Left renal pelvis (tissue), 4 donors: ENCODE results near the gene METTL24. TPM values are rescaled to one million over a fixed set of nuclear protein-coding genes. Genes with fewer than 3 reads are reported as not detected.
A peak's percentile ranks its signal among the peaks of the same experiment; 100 is the strongest.

ENCODE experiments used
- DNase-seq, 4 donors: peaks; one replicate each; pipeline ENCODE4 v3.0.0-alpha.2; 2013; ENCODE audit warnings: low read depth in 4 of 4, low spot score in 3 of 4
- polyA plus RNA-seq, 4 donors: library from polyadenylated mRNA; unstranded; fragments of 120-200 nt; gene quantifications; one replicate each; pipeline ENCODE4 v1.2.1, GENCODE V29; 2013; ENCODE audit not compliant: insufficient read length in 4 of 4

The METTL24 gene
- polyA plus RNA-seq, 4 donors = 12.5 to 27.1 (median 14.7) TPM

DNA sequence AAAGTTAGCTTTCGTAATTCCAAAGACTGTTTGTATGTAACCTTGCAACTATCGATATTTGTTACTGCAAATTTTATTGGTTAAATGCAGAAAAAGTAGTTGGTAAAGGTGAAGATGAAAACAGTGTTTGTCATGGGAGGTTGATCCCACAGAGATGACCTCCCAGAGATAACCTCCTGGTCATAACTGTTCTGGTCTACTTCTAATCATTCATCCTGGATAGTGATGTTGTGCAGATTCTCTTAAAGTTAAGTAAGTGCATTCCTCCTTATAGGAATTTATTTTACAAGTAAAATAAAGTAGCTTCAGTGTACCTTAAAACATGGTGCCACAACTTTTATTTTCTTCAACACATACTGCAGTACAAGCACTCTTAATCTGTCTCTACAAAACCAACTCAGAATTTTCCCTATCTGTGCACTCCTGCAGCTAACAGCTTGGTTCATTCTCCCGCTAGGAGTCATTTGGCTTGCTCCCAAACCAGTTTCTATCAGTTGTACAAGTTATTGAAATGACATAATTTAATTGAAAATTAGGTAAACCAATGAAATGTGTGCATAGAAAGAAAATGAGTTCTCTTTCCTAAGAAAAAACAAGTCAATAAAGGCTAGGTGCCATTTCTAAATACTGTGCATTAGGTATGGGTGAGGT, 19.2 kb downstream of the METTL24 start:
- DNase-seq = no peak

DNA sequence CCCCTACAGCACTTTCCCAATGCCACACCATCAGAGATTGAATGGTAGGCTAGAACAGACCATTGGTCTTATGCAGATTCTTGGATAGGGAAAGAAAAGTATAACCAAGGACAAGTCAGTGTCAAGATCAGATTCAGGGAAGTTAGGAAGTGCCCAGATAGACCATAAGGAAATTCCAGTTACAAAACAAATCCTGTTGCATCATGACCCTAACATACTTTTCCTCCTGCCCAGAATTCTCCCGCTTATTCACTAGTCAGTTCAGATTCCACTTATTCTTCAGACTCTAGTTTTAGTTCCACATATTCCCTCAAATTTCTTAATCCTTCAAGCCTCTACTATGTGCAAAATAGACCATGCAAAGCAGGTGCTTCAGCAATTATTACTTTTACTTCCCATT, 20.7 kb downstream of the METTL24 start:
- no peak for DNase-seq

DNA sequence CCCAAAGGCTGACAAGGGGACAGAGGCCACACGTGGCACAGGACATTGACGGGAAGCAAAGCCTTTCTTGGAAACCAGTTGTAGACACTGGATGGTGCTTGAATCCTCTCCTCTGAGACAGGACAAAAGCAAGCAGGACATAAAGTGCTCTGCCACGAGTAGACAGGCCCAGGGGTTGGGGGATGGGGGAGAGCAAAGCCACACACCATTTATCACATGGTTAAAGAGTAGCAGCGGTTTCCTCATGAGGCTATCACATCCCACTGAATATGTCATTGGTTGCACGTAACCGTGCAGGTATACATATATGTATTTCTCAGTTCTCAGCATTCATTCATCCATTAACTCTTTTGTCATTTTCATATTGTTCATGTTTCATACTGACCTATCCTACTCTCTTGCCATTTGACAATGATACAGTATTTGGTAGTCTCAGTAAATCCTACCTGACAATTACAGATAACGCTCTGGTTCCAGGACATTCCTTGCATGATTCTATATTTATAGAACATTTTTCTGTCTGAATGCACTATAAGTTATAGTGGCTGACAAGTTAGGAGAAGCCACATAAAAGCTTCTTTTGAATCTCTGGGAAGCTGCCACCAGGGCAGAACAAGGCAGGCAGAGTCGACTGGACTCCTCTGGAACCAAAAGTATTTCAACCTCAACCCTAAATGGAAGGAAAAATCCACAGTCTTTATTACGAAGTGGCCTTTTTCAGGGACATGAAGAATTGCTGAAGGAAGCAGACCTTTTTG, 23.5 kb downstream of the METTL24 start:
- no peak for DNase-seq

DNA sequence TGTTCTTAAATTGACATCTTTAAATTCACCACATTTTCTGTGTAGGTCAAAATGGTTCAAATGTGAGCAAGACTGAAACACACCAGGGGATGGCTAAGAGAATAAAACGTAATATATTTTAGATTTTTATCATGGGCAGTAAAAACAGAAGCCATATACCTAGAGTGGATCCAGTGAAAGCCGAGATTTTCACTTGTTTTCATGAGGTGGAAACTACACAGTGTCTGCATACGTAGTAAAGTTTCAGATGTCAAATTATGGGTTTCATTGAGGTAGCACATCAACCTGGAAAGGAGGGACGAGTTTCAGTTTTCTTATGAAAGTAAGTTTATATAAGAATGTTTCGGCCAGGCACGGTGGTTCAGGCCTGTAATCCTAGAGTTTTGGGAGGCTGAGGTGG, 25.9 kb downstream of the METTL24 start:
- DNase-seq = no peak

DNA sequence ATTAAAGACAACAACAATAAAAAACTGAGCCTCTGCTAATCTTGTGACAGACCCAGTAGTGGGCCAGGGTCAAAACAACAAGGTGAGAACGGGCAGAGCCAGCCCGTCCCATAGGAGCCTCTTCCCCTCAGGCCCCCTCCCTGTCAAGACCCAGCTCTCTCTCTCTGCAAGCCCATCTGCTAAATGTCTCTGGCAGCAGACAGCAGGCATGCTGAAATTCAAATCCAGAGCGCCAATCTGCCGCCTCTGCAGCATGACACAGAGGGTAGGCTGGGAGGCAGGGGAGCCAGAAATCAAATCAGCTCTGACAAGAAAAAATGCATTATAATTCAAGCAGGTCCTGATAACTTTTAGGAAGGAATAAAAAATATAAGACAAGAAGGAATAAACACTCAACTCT, 26.3 kb downstream of the METTL24 start:
- no peak for DNase-seq

DNA sequence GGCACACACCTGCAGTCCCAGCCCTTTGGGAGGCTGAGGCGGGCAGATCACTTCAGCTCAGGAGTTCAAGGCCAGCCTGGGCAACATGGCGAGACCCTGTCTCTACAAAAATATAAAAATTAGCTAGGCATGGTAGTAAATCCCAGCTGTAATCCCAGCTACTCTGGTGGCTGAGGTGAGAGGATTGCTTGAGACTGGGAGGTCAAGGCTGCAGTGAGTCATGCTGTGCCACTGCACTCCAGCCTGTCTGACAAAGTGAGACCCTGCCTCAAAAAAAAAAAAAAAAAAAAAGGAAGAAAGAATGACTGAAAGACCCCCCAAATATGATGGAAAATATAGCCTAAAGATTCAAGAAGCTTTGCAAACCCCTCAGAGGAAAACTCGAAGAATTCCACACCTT, 26.8 kb downstream of the METTL24 start:
- no peak for DNase-seq

DNA sequence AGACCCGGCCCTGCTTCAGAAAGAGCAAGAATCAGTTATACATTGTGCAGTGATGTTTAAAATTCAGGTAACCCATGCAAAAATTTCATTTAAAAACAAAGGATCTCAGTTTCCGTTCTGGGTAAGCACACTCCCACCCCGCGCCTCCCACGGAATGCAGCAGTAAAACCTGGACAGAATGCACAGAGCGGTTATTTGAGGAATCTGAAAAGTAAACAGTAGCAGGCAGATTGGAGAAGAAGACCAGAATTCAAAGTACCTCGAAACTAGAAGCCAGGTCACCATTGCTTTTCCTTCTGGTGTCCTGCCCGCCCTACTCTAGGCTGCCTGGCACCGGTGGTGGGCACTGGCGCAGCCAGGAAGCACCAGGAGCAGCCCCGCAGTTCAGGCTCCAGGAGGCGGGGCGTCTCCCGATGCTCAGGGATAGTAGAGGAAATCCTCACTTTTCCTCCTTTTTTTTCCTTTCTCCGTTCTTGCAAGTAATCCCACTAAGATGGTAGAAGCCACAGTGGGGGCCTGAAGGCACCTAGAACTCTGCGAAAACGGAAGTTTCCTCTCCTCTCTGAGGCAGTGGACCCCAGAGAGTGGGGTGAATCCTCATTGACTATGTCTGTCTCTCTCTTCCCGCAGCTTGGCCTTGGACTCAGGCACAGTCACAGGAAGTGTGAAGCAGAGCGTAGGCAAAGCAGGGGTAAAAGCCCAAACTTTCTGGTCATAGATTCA, 28.3 kb downstream of the METTL24 start:
- no peak for DNase-seq

DNA sequence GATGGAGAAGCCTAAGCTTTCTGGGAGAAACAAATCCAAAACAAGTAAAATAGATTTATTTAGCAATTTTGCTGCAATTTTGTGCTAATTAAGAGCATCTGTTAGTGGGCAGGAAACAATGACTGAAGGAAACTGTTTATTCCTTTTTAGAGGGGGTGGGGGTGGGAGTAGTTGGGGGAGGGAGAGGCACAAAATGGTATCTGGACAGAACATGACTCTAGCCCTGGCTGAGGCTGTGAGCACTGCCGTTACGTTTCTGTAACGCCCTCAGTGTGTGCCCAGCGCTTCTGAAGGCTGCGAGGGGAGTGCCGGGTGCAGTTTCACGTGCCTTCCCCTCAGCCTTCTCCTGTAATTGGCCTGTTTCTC, 28.8 kb downstream of the METTL24 start:
- no peak for DNase-seq

DNA sequence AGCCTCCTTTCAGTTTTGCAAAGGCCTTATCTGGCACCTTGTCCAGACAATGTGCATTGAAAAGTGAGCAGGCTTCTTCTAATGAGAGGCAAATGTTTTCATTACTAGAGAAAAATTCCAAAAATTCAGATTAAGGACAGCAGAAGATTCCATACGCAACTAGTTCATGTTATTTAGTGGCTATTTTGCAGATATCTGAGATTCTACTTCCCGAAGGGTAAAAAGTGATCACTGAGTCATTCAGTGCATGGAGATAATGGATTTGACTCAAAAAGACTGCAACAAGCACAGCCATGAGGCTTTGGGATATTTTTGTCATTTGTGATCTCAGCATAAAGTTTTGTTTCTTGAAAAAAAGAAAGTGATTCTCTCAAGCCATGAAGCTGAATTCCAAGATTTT, 29.9 kb downstream of the METTL24 start:
- DNase-seq = no peak

DNA sequence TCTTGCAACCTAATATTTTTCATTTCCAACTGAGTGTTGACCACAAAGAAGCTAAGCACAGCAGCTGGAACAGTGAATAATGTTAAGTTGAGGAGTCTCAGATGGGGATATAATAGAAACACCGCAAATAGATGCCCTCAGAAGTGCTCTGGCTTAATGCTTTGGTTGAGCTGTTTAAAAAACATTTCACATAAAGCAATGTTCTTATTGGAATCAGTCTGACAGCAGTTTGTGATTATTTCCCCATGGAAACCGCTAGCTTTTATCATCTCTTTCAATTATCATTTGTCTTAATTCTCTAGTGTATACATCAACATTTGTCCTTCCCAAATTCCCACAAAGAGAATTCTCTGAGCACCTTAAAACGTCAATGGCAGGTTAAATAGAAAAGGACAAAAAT, 30.8 kb downstream of the METTL24 start:
- DNase-seq = no peak

DNA sequence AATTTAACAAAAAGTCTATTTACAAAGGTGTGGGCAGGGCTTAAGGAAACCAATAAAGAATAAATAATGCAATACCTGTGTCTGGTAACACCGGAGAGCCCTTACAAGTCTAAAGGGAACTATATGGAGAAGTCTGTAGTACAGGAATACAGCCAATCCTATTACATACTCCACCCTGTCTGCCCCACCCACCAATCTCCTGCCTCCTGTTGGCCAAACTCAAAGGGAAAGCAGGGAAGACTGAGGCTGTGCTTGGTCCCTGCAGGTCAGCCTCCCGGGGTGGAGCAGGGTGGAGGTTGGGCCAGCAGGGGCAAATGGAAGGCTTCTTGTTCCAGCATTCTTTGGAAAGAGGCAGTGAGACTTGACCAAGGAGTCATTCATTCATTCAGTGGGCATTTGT, 31.5 kb downstream of the METTL24 start:
- DNase-seq = no peak

DNA sequence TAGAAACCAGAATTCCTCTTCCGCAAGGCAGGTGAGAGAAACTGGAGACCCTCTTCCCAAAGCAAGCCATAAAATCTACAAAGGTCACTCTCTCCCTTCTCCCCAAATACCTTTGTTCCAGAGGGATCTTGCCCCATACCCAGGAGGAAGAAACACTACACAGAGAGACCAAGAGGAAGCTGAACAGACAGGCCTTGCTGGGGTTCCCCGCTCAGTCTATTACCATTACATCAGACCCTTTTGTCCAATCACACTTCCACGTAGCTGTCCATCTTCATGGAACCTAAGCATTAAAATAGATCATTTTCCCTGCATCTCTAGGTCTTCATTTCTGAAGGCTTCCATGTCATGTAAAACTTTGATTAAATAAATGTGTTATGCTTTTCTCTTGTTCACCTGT, 32.1 kb downstream of the METTL24 start:
- DNase-seq = no peak

DNA sequence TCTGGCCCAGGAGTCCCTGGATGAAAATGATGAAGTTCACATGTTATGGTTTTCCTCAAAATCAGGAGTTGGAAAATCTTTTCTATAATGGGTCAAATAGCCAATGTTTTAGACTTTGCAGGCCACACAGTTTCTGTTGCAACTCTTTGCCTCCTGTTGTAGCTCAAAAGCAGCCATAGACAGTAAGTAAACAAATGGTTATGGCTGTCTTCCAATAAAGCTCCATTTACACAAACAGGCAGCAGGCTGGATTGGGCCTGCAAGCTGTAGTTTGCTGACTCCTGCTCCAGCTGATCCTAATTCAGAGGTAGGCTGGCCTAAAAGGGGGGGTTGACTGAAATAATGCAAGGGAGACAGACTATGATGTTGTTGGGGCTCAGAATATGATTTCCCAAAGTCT, 33.0 kb downstream of the METTL24 start:
- peak in 3 of 4 donors; percentile 72 to 74 (median 74) for DNase-seq

DNA sequence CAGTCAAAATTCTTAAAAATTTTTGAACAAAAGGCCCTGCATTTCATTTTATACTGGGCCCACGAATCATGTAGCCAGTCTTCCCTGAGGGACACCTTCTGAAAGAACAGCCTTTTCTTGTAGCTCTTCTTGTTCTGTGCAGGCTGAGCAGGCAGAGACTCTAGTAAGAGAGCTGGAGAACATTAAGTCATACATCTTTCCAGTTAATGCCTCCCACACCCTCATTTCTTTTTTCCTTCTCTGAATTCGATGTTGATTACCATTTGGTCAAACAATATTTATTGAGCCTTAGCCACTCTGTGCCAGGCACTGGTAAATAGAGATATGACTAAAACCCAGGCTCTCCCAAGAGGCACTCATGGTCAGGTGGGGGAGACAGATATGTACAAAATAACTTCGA, 33.6 kb downstream of the METTL24 start:
- no peak for DNase-seq

DNA sequence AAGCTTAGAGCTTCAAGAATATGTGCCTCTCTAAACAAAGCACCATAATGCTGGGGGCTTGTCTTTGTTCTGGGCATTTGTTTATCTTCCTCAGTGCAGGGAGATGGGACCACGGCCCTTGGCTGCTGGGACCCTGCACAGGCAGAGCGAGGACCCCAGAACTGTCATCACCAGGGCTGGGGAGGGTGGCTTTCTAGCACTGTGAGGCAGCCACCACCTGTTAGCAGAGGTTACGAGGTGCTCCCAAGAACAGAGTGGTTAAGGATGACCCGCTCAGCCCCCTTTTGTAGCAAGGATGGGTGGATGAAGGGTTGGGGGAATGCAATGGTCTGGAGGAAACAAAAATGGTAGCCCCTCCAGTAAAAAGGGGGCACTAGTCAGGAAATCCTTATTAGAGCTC, 34.9 kb downstream of the METTL24 start:
- DNase-seq = no peak

DNA sequence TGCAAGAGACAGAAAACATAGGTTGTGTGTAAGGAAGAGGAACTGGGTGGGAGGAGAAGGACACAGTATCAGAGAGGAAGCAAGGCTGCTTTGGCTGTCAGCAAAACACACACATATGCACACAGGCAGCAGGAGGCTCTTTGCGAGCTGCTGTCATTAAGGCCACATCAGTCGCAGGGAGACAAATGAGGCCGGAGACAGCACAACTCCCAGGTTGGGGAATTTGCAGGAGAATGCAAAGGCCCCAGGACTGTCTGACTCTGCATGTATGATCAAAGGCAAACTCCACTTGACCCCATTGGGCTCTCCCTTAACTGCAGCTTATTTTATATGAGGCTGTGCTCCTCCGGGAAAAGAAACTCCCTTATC, 35.3 kb downstream of the METTL24 start:
- peak in 2 of 4 donors; percentile 60 to 69 for DNase-seq

DNA sequence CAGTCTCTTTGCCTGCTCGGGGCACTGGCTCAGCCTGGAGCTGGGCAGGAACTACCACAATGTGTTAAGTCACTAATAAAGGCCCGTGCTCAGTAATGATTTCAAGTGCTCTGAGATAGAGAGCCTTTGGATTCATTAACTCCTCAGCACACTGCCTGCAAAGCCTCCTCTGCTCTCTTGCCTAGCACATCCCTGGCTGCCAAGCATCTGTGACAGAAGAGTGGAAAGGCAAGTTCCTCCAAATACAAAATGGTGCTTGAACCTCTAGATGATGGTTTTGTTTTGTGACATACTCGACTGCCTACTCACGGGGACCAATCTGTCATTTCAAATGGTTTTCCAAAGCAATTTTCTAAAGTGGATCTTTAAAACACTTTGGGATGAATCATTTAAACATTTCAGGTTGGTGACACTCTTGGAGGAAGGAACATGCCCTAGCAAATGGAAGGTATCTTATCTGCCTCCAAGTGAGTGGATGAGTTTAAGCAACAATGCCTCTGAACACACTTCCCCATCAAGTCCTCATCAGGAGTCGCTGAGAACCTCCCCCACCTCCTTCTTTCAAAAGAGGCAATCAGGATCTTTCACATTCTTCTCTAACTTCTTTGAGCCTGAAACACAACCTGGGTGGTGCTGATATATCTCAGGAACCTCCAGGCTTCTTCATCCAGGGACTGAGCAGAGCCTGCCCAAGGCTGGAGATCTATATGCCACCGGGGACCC, 35.8 kb downstream of the METTL24 start:
- DNase-seq = no peak

DNA sequence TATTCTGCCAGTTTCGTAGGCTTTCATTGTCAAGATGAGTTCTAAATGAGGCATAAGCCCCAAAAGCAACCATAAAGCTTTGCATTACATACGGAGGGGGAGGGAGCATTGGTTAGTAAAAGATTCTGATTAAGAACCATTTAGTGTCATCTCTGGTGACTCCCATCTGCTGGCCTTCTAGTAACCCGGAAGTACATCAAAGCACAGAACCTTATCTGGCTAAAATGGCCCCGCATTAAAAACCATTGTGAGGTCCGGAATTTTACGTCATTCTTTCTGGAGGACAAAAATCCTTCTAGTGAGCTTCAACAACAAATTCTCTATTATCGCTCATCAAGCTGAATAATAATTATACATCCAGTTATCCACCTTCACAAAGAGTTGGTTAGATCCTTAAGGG, 37.8 kb downstream of the METTL24 start:
- DNase-seq = no peak

DNA sequence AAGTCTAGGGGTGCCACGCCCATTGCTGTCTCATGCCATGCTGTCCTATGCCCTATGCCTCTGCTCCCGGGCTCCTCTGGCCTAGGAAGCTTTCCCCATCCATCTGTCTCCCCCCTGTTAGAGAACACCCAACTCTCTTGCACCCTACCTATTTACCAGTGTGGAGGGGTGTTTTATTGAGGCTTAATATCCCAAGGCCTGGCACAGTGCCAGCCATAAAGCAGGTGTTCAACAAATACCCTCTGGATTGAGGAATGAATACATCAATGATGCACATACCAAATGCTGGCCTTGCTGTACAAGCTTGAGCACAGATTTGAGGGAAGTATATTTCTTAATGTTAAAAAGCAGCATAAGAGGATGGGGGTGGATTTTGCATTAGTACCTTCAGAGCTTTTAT, 38.3 kb downstream of the METTL24 start:
- no peak for DNase-seq

DNA sequence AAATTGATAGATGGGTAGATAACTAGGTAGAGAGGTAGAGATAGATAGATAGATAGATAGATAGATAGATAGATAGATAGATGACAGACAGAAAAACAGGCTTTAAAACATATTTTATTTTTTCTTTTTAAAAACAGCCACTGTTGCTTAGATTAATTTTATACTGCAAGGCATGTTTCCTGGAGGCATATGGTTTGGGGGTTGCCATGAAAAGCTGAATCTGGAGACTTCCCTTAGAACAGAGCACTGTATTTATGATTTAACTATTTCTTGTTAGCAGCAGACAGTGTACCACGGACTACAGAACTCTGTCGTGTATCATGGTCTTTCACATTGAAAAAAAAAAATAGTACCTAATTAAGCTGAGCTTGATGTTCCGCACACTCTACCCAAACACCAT, 38.8 kb downstream of the METTL24 start:
- DNase-seq = no peak

DNA sequence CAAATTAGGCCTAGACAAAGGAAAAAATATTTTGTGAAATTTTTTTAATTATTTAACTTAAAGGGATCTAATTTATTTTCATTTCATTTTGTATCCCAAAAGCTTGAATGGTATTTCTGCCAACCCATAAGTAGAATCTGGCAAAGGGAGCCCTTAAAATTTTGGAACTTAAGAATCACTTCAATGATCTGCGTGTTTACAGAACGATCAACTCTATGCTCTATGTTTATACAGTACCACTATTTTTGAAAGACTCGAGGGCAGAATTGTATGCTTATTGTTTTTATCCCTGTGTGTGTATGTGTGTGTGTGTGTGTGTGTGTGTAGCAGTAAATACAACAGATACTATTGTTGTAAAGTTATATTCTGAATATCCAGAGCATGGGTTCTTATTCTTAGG, 39.2 kb downstream of the METTL24 start:
- no peak for DNase-seq
